GM21786 (cell line): ENCODE measurements around the gene MAPK14.
"Not testable (repeated sequence)": the region's sequence is repeated elsewhere in the genome, so short reads cannot be mapped to it uniquely, and the experiment has no call there.

Experiments
- ATAC-seq: cut with Tn5 transposase; IDR thresholded peaks from one replicate; pipeline ENCODE4 v1.9.1; 2021; ENCODE audit not compliant: unreplicated experiment

Gene MAPK14

DNA sequence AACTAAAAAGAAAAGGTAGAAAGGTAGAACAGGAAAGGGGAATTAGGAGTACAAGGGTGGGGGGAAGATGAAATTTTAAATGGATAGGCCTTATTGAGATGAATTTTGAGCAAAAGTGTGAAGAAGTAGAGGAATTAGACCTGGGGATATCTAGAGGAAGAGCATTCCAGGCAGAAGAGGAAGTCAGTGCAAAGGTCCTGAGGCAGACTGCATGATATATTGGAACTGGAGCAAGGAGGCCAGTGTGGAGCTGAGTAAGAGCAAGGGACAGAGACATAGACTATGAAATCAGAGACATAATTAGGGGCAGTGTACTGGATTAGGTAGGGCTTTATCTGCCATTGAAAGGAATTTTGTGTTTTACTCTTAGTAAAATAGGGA, 40.4 kb downstream of the MAPK14 start:
- ATAC-seq: no peak

DNA sequence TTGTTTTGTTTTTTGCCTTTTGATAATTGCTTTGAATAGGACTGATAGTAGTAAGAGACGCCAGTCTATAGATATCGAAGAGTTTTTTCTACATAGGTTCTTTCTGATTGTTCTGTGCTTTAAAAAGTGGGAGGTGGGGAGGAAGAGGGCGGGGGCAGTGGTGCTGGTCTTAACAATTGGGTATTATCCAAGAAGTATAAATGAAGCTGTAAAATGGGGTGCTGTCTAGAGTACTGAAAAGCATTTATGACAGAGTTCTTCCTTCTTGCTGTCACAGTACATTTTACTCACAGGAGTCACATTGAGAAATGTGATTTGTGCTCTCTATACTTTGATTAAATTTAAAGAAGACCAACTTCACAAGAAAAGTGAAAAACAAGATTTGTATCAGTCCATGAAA, 41.0 kb downstream of the MAPK14 start:
- no peak for ATAC-seq

DNA sequence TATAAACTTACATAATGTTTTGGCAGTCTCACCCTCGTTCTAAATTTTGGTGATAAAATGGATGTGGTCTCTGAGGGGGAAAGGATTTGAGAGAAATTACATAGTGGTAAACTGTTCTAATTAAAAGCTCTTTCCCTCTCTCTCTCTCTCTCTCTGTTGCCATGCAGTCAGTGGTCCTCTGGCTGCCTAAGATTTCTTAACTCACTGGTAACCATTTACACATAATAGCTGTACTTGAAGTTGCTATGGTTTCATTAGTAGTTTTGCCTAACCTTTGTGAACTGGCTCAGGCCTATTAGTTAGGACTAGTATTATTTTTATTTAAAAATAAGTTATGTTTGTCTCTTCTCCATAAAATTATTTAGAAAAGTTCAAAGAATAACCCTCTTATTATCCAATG, 42.0 kb downstream of the MAPK14 start:
- no peak for ATAC-seq

DNA sequence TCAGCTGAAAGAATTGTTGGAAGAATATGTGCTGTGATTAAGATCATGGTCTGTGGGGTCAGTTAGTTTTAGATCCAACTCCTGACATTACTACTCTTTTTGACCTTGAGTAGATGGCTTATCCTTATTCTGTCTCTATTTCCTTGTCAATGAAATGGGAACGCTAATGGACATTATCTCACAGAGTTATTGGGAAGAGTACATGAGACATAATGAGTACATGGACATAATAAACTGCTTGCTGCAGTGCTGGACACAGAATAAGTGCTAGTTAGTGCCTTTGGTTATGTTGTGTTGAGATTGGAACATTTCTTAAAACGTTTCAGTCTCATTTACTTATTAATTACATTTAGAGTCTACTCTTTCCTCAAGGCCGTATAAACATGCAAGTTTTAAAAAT, 42.6 kb downstream of the MAPK14 start:
- no peak for ATAC-seq

DNA sequence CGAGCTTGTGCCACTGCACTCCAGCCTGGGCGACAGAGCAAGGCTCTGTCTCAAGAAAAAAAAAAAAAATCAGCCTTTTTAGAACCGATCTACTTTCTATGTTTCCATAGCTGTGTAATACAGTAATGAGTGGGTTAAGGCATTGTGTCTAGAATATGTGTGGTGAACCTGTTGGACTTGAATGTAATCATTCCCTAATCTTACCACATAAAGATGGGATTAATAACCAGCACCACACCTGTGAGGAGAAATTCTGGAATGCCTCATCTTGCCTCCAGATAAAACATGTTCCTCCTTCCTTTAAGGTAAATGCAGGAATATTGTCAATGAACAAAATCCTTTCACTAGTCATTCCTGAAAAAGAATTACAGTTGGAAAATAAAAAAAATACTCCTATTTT, 43.7 kb downstream of the MAPK14 start:
- ATAC-seq: no peak

DNA sequence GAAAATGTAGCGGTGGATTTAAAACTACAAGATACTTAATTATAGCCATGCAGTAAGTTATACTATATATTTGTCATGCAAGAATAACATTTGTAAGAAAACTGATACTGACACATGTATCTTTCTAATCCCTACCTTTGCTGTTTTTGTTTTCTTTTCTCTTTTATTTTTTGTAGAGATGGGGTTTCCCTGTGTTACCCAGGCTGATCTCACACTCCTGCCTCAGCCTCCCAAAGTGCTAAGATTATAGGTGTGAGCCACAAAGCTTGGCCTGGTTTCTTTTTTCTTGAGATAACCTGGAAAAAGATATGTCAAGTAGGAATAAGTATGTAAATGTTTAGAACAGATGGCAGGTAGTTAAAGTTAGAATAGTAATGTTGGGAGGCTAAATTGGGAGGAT, 44.1 kb downstream of the MAPK14 start:
- ATAC-seq: no peak

DNA sequence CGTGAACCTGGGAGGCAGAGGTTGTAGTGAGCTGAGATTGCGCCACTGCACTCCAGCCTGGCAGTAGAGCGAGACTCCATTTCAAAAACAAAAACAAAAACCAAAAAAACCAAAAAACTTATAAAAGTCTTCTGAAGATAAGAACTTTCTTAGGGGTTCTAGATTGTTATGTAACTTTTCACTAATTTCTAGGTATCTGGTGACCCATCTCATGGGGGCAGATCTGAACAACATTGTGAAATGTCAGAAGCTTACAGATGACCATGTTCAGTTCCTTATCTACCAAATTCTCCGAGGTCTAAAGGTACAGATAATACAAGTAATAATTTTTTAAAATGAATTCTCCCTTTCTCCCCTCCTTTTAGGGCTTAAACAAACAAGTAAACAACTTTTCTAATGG, 45.1 kb downstream of the MAPK14 start:
- no peak for ATAC-seq

DNA sequence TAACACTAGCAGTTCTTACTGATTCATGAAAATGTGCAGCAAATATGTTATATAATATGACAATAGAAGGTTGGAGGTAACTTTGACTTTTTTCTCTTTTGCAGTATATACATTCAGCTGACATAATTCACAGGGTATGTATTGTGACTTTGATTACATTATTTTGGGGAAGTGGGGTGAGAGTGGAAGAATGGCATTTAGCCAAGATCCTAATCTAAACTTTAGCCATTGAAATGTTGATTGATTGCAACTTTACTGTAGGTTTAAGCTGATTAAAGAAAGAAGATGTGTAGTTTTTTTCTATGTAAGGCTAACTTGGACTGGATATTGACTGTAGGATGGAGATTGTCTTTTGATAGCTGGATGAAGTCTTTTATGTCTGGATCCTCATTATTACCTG, 46.0 kb downstream of the MAPK14 start:
- no peak for ATAC-seq

DNA sequence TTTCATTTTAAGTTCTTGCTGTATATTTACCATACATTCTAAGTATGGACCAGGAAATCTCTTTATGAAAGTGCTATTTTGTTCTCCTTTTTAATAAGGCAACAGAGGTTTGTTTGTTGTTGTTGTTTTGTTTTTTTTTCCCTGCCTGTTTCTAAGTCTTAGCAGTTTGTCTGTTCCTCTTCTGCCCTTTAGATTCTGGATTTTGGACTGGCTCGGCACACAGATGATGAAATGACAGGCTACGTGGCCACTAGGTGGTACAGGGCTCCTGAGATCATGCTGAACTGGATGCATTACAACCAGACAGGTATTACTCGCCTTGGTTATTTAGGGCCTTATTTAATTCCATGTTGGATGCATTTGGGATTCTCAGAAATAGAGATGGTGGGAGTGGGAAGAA, 48.0 kb downstream of the MAPK14 start:
- ATAC-seq: no peak

DNA sequence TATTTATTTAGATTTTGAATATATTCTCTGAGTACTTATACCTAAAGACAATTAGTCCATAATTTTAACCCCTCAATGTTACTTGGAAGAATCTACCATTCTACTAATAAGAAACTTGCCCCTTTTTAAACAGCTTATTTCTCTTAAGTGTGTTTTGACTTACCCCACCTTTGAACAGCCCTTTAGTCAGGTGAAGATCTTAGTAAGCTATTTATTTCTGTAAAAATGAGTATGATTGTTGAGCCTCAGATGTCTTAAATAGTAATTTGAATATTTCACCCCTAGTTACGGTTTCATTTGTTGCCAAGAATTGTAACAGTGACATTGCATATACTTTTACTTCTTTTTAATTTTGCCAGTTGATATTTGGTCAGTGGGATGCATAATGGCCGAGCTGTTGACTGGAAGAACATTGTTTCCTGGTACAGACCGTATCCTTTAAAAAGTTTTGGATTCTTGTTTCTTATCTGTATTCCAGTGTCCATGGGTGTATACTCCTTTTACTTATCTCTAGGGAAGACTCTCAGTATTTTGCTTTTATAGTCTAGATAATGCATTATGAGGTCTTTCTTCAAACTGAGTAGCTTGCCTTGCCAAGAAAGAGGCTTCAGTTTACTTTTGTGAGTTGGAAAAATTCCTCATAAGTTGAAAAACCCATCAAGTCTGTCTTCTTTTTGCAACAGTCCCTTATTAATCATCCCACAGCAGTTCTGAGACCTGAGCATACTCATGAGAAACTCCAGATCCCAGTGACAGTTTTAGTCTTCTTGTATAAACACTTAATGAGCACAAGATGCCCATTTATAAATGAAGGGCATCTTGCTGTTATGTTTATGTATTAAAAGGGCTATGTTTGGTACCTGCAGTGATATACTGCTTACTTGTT, 48.8 kb downstream of the MAPK14 start:
- no peak for ATAC-seq

DNA sequence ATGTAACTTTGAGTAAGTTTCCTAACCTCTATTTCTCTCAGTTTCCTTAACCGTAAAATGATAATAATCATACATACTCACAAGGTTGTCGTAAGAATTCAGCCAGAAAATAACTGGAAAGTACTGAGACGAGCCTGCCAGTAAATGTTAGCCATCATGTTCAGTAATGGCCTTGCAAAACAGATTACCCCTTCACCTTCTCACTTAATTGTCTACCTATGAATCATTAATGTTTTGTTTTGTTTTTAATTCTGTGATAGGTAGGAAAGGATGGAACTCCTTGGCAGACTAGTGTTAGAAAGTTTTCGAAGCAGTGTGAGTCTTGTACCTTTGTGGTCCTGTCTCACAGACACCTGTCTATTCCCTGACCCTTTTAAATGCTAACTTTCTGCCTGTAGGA, 50.6 kb downstream of the MAPK14 start:
- no peak for ATAC-seq

DNA sequence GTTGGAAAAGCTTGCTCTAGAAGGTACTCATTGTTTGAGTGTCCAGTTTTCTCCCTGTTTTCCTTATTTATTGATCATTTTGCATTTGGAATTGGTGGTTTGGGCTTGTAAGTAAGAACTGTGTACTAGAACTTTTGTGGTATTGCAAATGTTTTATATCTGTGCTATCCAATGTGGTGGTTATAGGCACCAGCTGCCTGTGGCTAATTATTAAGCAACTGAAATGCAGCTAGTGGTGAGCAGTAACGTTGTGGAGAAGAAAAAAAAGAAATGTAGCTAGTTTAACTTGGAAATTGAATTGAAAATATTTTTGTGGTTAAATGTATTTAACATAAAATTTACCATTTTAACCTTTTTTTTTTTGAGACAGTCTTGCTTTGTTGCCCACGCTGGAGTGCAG, 52.0 kb downstream of the MAPK14 start:
- no peak for ATAC-seq

DNA sequence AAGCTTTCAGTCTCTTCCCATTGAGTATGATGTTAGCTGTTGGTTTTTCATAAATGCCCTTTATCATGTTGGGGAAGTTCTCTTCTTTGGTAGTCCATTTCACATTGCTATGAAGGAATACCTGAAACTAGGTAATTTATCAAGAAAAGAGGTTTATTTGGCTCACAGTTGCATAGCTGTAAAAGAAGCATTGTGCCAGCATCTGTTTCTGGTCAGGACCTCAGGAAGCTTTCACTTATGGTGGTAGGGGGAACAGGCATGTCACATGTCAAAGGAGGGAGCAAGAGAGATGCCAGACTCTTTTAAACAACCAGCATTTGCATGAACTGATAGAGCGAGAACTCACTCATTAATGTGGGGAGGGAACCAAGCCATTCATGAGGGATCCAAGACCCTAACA, 54.7 kb downstream of the MAPK14 start:
- no peak for ATAC-seq

DNA sequence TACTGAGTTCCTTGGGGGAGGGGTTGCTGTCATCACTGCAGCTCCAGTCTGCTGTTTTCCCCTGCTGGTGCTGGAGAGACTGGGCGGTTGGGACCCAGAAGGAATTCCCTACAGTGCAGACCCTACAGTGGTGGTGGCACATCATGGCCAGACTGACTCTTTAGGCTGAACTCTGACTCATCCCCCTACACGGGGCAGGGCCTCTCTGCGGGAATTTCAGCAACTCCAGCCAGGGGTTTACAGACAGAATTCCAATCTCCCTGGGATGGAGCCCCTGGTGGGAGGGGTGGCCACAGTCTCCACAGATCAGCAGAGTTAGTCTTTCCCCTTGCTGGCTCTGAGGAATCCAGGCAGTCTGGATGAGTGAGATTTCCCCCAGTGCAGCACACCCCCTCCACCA, 55.8 kb downstream of the MAPK14 start:
- no peak for ATAC-seq

DNA sequence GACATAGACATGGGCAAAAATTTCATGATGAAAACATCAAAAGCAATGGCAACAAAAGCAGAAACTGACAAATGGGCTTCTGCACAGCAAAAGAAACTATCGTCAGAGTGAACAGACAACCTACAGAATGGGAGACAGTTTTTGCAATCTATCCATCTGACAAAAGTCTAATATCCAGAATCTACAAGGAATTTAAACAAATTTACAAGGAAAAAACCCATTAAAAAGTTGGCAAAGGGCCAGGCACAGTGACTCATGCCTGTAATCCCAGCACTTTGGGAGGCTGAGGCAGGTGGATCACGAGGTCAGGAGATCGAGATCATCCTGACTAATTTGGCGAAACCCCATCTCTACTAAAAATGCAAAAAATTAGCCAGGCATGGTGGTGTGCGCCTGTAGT, 60.6 kb downstream of the MAPK14 start:
- ATAC-seq: not testable (repeated sequence)

DNA sequence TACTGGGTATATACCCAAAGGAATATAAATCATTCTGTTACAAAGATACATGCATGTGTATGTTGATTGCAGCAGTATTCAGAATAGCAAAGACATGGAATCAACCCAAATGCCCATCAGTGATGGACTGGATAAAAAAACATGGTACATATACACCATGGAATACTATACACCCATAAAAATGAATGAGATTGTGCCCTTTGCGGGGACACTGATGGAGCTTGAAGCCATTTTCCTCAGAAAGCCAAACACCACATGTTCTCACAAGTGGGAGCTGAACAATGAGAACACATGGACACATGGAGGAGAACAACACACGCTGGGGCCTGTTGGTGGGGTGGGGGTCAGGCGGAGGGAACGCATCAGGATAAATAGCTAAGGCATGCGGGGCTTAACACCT, 61.4 kb downstream of the MAPK14 start:
- ATAC-seq: no peak

DNA sequence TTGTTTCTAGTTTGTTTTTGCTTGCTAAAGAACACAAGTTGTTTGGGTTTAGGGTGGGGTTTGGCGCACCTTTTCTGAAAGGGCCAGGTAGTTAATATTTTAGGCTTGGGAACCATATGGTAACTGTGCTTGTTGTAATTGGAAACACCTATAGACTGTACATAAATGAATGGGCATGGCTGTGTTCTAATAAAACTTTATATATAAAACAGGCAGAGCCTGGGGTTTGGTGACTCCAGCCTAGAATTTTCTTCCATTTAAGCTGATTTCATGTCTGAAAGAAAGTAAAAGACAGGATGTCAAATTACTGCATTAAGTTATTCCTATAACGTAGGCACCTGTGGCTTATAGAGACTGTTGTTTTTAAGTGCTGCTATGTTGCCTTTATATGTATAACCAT, 66.6 kb downstream of the MAPK14 start:
- ATAC-seq: no peak

DNA sequence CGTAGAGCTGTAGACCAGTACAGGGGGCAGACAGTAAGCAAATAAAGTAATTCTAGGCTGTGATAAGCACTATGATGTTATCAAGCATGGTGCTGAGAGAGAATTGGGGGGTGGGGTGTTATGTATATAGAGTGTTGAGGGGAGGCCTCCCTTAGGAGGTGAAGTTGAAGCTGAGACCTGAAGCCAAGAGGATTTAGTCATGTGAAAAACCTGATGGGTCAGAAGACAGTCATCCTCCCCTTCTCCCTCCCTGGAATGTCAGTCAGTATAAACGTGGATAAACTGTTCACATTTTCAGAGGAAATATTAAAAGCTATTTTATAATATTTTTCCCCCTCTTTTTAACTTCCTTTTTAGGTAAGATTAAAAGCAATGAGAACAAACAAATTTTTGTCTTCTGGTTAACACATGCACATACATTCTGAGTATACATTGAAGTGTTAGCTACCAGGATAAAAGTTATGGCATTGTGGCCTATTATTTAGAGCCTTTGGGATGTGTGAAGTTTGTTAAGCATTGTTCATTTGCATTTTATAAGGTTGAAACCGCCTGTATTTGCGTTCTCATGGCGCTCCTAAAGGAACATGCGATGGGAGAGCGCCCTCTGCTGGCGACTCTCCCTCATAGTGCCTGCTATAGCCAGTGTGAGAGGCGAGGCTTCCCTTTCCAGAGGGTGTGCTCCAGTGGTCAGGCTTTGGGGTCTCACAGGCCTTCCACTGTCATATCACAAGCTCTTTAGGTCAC, 67.3 kb downstream of the MAPK14 start:
- no peak for ATAC-seq

DNA sequence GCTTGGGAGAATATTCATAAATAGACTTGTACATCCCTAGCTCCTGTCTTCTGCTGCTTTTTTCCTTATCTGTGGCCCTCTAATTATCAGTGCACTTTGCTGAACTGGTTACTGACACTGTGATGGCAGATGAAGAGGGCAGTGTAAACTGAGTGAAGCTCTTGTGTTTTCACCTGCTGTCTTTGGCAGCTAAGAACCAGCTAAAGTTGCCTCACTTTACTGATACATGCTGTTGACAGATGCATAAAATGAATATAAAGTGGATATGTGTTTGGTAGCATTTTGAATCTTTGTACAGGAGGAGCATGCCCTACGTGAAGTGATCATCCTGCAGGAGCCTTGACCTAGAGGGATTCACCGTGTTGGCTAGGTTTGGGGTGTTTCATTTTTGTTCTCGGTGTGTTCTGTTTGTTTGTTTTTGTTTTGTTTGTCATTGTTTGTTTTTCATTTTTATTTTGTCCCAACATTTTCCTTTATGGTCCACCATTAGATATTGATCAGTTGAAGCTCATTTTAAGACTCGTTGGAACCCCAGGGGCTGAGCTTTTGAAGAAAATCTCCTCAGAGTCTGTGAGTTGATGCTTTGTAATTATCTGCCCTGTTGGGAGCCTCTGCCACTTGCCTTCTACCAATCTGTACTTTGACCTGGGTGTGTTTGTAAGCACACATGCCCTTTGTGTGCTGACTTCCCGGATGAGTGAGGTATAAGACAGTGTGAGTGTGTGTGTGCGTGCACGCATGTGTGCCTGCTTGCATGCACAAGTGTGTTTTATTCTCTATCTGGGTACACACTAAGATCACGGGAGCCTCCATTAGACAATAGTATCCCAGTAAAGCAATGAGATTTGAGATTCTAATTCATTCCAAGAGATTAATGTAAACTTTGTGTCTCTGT, 68.1 kb downstream of the MAPK14 start:
- ATAC-seq: no peak

DNA sequence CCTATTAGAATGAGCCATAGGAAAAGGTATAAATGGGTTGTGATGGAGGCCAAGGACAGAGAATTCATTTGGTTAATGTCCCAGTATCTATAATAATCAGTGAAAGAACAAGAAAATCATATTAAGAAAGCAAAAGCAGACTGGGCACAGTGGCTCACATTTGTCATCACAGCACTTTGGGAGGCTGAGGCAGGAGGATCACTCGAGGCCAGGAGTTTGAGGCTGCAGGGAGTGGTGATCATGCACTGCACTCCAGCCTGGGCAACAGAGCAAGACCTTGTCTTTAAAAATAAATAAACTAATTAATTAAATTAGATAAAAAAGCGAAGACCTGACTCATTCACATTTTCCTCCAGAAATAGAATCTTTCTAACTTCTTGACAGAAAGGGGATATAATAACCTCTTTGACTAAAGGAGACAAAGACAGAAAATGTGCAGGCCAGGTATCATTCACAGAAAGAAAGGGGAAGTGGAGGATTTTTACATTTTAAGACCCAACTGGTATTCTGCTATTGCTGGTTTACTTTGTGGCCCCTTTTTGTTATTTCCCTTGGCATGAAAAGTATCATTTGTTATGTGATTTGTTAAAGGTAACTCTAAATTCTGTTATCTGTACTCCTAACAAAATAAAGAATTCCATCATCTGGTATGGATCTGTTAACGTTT, 70.8 kb downstream of the MAPK14 start:
- no peak for ATAC-seq
